Stimulated activated CD8-positive, alpha-beta memory T cell treated with anti-CD3 and anti-CD28 coated beads, Interleukin-4, amount 100 ng/mL, for 24 hours (primary cell): ENCODE measurements around the gene RUFY2.
A peak's percentile ranks its signal among the peaks of the same experiment; 100 is the strongest.
"Not testable (repeated sequence)": the region's sequence is repeated elsewhere in the genome, so short reads cannot be mapped to it uniquely, and the experiment has no call there.

Source experiments
- DNase-seq: peaks from one replicate; pipeline ENCODE4 v3.0.0-alpha.2; 2020; ENCODE audit warnings: low read depth

Gene RUFY2

GRCh38 chr10:68406815-68407548 lies at the start of gene RUFY2:
TSS of gene RUFY2 (minus strand) at chr10:68407277. CDS start at chr10:68407189, 88 bp downstream.
- DNase-seq, result peak; percentile 74

GRCh38 chr10:68449698-68450097 lies 42.6 kb upstream of the RUFY2 start:
- not testable (repeated sequence) for DNase-seq

GRCh38 chr10:68446179-68446578 lies 39.1 kb upstream of the RUFY2 start:
- DNase-seq, result no peak

- DNase-seq, result no peak
Observed at GRCh38 chr10:68442971-68443370, 35.9 kb upstream of the RUFY2 start.

- DNase-seq, result no peak
Observed at GRCh38 chr10:68440898-68441297, 33.8 kb upstream of the RUFY2 start.

- no peak for DNase-seq
Observed at GRCh38 chr10:68435803-68436202, 28.7 kb upstream of the RUFY2 start.

- DNase-seq, result no peak
Observed at GRCh38 chr10:68434657-68435056, 27.6 kb upstream of the RUFY2 start.

GRCh38 chr10:68428396-68429104 lies 21.5 kb upstream of the RUFY2 start:
- DNase-seq, result no peak

GRCh38 chr10:68424454-68425014 lies 17.5 kb upstream of the RUFY2 start:
- no peak for DNase-seq

- DNase-seq, result peak; percentile 4
Observed at GRCh38 chr10:68423522-68423921, 16.4 kb upstream of the RUFY2 start.

GRCh38 chr10:68419376-68419775 lies 12.3 kb upstream of the RUFY2 start:
- no peak for DNase-seq

GRCh38 chr10:68408898-68409518 lies 1.9 kb upstream of the RUFY2 start:
- DNase-seq, result no peak

GRCh38 chr10:68406111-68406814 lies 814 bp downstream of the RUFY2 start:
- DNase-seq, result peak; percentile 24

GRCh38 chr10:68403701-68404100 lies 3.4 kb downstream of the RUFY2 start:
- DNase-seq, result no peak

- DNase-seq, result no peak
Observed at GRCh38 chr10:68402276-68402675, 4.8 kb downstream of the RUFY2 start.

GRCh38 chr10:68397005-68397404 lies 10.1 kb downstream of the RUFY2 start:
- DNase-seq, result no peak

- DNase-seq, result no peak
Observed at GRCh38 chr10:68385740-68386139, 21.3 kb downstream of the RUFY2 start.

GRCh38 chr10:68371604-68372003 lies 35.5 kb downstream of the RUFY2 start:
- DNase-seq, result no peak

- no peak for DNase-seq
Observed at GRCh38 chr10:68367121-68367520, 40.0 kb downstream of the RUFY2 start.

- DNase-seq, result no peak
Observed at GRCh38 chr10:68366600-68366999, 40.5 kb downstream of the RUFY2 start.

- no peak for DNase-seq
Observed at GRCh38 chr10:68365611-68366010, 41.5 kb downstream of the RUFY2 start.
